Caki2 (cell line): Measurements from ENCODE around the gene DGKB. TPM values are rescaled to one million over a fixed set of nuclear protein-coding genes. Genes with fewer than 3 reads are reported as not detected.

Experiments
- DNase-seq: peaks from one replicate; pipeline ENCODE4 v3.0.0-alpha.2; 2015; ENCODE audit warnings: low read depth
- in situ Hi-C: cut with HindIII; loops from 2 replicates; pipeline ENCODE4 v1.10.0; 2016; ENCODE audit warnings: low sequenced_read_pairs, low pct_unique_long_range_greater_than_20kb, mixed read lengths
- total RNA-seq: library from RNA; depleted of rRNA; stranded (reverse); fragments of >200 nt; shearing (Covaris generic); gene quantifications from 2 replicates; pipeline ENCODE4 v1.2.3, GENCODE V29; 2014; ENCODE audit warnings: low replicate concordance

The DGKB gene
- total RNA-seq, 1 experiment from 2014 or later = not detected

- no peak for DNase-seq
Measured at GRCh38 chr7:14579971-14580370, 322.6 kb downstream of the DGKB start.

GRCh38 chr7:14576578-14576977 is 326.0 kb downstream of the DGKB start:
- in situ Hi-C loops = no loop called here
- DNase-seq = no peak

More at GRCh38 chr7:14579971-14580370, 322.6 kb downstream of the DGKB start:
- in situ Hi-C loops = no loop called here

- DNase-seq = no peak
- in situ Hi-C loops = no loop called here
Measured at GRCh38 chr7:14570750-14571607, 331.6 kb downstream of the DGKB start.

GRCh38 chr7:14552060-14552459 is 350.5 kb downstream of the DGKB start:
- DNase-seq = no peak
- in situ Hi-C loops = no loop called here

GRCh38 chr7:14551310-14551709 is 351.2 kb downstream of the DGKB start:
- no peak for DNase-seq
- in situ Hi-C loops = no loop called here

- no peak for DNase-seq
- in situ Hi-C loops = no loop called here
Measured at GRCh38 chr7:14542624-14543023, 359.9 kb downstream of the DGKB start.

- DNase-seq = peak; percentile 4
- in situ Hi-C loops = no loop called here
Measured at GRCh38 chr7:14521183-14521582, 381.4 kb downstream of the DGKB start.

GRCh38 chr7:14510268-14510667 is 392.3 kb downstream of the DGKB start:
- in situ Hi-C loops = no loop called here
- DNase-seq = no peak

- no peak for DNase-seq
- in situ Hi-C loops = no loop called here
Measured at GRCh38 chr7:14507617-14508016, 394.9 kb downstream of the DGKB start.

- in situ Hi-C loops = no loop called here
- DNase-seq = no peak
Measured at GRCh38 chr7:14505906-14506305, 396.6 kb downstream of the DGKB start.

GRCh38 chr7:14504134-14504533 is 398.4 kb downstream of the DGKB start:
- in situ Hi-C loops = no loop called here
- DNase-seq = no peak

GRCh38 chr7:14503623-14504022 is 398.9 kb downstream of the DGKB start:
- no peak for DNase-seq
- in situ Hi-C loops = no loop called here

GRCh38 chr7:14501436-14501835 is 401.1 kb downstream of the DGKB start:
- in situ Hi-C loops = no loop called here

GRCh38 chr7:14497390-14497789 is 405.2 kb downstream of the DGKB start:
- in situ Hi-C loops = no loop called here
- DNase-seq = no peak

More at GRCh38 chr7:14501436-14501835, 401.1 kb downstream of the DGKB start:
- DNase-seq = no peak

- no peak for DNase-seq
- in situ Hi-C loops = no loop called here
Measured at GRCh38 chr7:14495633-14496032, 406.9 kb downstream of the DGKB start.

- no peak for DNase-seq
- in situ Hi-C loops = no loop called here
Measured at GRCh38 chr7:14487701-14488395, 414.7 kb downstream of the DGKB start.

GRCh38 chr7:14483663-14484062 is 418.9 kb downstream of the DGKB start:
- no peak for DNase-seq
- in situ Hi-C loops = no loop called here

GRCh38 chr7:14480281-14480680 is 422.3 kb downstream of the DGKB start:
- in situ Hi-C loops = no loop called here
- DNase-seq = no peak

- in situ Hi-C loops = no loop called here
- DNase-seq = no peak
Measured at GRCh38 chr7:14478834-14479510, 423.6 kb downstream of the DGKB start.
